ENCODE results near the gene TBXAS1. TPM values are rescaled to one million over a fixed set of nuclear protein-coding genes. Genes with fewer than 3 reads are reported as not detected.

The TBXAS1 gene
- total RNA-seq, 1 donor from 2014 or later, result 20.0 TPM

DNA sequence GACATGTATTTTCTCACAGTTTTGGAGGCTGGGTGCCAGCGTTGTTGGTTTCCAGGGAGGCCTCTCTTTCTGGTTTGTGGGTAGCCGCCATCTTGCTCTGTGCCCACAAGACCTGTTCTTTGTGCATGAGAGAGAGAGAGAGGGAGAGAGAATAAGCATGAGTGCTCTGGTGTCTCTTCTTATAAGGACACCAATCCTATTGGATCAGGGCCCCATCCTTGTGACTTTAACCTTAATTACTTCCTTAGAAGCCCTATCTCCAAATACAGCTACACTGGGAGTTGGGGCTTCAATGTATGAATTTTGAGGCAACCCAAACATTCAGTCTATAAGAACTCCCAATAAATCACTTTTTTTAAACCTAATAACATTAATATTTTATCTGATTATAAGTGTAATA, 119.1 kb downstream of the TBXAS1 start:
- DNase-seq (ENCODE audit: low read depth), result no peak
- TF ChIP-seq, protein P1, sequence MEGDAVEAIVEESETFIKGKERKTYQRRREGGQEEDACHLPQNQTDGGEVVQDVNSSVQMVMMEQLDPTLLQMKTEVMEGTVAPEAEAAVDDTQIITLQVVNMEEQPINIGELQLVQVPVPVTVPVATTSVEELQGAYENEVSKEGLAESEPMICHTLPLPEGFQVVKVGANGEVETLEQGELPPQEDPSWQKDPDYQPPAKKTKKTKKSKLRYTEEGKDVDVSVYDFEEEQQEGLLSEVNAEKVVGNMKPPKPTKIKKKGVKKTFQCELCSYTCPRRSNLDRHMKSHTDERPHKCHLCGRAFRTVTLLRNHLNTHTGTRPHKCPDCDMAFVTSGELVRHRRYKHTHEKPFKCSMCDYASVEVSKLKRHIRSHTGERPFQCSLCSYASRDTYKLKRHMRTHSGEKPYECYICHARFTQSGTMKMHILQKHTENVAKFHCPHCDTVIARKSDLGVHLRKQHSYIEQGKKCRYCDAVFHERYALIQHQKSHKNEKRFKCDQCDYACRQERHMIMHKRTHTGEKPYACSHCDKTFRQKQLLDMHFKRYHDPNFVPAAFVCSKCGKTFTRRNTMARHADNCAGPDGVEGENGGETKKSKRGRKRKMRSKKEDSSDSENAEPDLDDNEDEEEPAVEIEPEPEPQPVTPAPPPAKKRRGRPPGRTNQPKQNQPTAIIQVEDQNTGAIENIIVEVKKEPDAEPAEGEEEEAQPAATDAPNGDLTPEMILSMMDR (conservative IDR thresholded peaks at IDR 0.05; ENCODE audit: low read depth, low read length), result no peak

DNA sequence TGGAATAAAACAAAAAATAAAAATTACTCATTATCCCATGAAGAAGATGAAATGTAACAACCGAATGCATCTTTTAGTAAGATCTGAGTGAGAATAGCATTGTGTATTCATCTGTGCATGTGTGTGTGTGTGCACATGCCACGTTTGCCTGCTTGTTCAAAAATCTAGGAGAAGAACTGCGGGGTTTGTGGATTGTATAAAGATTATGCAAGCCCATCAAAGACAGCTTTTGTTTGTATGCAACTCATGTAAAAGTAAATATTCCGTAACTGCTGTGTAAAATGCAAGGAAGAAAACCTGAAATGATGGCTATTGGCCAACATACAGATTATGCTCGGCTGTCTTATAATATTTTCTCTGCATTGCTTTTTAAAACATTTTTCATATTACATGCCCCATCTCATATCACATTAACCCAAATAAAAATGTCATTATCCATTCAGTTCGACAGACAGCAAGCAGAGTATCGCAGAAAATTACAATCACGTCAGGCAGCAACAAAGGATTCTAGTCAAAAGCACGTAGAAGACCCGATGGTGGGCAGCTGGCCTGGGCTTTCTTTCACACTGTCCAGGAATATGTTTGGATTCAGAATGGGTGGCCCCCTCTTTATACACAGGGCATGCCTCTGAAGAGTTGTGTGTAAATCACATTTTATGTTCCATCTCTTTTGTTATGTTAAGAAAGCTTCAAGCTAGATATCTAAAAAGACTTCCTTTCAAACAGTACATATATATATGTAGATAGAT, 119.7 kb downstream of the TBXAS1 start:
- TF ChIP-seq, protein P1 (conservative IDR thresholded peaks at IDR 0.05; ENCODE audit: low read depth, low read length), result no peak
- H3K4me3 ChIP-seq (ENCODE audit: low read depth, low read length), result no peak overlapping the region
- DNase-seq (ENCODE audit: low read depth), result no peak

More for the DNA sequence above, 119.1 kb downstream of the TBXAS1 start:
- H3K4me3 ChIP-seq (ENCODE audit: low read depth, low read length), result no peak overlapping the region

DNA sequence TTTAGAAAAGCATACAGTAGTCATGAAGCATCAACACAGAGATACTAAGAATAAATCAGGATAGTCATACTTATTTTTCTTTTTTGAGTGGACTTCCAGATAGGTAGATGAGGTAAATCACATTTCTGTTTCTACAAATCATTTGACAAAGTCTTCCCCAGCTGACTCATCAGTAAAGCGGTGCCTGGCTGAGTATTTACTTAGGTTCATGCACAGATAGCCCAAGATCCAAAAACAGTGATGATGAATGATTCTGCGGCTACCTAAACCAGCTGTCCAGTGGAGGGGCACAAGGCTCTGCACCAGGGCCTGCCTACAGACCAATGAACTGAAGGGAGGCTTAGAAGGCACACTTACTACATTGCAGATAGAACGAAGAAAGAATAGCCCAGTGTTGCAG, 120.6 kb downstream of the TBXAS1 start:
- H3K4me3 ChIP-seq (ENCODE audit: low read depth, low read length), result no peak overlapping the region
- no peak for DNase-seq (ENCODE audit: low read depth)
- TF ChIP-seq, protein P1 (conservative IDR thresholded peaks at IDR 0.05; ENCODE audit: low read depth, low read length), result no peak

DNA sequence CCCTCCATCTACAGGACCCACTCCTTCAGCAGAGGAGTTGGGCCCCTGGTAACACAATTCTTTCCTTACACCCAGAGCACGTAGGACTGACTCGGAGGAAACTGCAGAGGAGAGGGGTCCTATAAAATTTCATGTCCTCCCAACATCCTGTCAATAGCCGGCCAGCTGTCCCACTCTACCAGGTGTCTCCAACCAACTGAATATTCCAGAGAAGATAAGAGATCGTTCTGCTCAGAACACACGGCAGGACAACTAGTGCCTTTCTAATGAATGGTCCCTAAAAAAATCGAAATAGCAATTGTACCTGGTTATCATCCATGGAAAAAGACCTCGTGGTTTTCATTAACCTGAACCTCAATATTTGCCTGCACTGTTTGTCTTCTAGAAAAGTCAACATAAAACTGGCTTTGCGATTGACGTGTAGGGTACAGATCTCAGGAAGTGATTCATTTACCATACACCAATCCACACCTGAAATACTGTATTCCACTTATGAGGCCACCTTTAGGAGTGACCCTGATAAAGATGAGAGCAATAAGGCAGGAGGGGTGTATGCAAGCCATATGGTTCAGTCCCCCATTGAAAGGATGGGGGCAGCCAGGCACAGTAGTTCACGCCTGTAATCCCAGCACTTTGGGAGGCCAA, 121.9 kb downstream of the TBXAS1 start:
- DNase-seq (ENCODE audit: low read depth), result no peak
- TF ChIP-seq, protein P1 (conservative IDR thresholded peaks at IDR 0.05; ENCODE audit: low read depth, low read length), result no peak
- H3K4me3 ChIP-seq (ENCODE audit: low read depth, low read length), result no peak overlapping the region

DNA sequence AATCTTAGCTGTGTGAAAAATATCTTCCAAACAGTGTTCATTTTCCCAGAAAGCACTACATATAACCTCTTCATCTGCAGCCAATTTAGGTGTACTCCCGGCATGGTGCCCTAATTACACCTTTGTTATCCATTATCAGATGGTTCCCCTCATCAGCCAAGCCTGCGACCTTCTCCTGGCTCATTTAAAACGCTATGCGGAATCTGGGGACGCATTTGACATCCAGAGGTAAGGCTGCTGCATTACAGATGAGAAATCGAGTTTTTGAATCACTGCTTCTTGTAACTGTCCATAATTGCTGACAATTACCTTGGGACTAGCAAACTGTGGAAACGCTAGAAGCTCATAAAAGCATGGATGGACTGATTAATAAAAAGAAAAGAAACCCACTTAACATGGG, 124.2 kb downstream of the TBXAS1 start:
- no peak for DNase-seq (ENCODE audit: low read depth)
- H3K4me3 ChIP-seq (ENCODE audit: low read depth, low read length), result no peak overlapping the region
- TF ChIP-seq, protein P1 (conservative IDR thresholded peaks at IDR 0.05; ENCODE audit: low read depth, low read length), result no peak

DNA sequence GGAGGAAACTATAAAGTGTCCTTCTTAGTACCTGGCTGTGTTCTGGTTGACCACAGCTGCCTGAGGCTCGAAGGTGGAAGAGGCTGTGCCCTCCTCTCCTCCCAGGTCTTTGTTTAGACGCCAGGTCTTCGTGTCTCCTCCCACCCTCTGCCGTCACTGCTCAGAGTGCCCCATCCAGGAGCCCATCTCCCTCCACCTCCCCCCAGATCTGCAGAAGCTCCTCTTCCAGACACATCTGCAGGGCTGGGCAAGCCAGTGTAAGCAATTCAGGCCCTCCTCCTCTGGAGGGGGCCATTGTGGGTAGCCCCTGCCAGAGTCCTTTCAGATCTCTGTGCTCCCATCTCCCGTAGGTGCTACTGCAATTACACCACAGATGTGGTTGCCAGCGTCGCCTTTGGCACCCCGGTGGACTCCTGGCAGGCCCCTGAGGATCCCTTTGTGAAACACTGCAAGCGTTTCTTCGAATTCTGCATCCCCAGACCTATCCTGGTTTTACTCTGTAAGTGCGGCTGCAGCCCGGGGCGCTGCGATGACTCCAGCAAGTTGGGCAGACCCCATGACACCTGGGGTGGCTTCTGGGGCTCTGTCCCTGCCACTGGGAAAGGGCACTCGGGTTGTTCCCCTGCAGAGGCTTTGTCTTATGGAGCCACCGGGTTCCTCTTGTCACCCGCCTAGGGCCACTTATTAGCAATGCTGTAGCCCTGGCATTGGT, 126.2 kb downstream of the TBXAS1 start:
- DNase-seq (ENCODE audit: low read depth), result no peak
- no peak overlapping the region for H3K4me3 ChIP-seq (ENCODE audit: low read depth, low read length)
- TF ChIP-seq, protein P1 (conservative IDR thresholded peaks at IDR 0.05; ENCODE audit: low read depth, low read length), result no peak
